NOMO-1 treated with dmso at 0.1 percent for 144 hours (cell line): ENCODE data around the gene BCCIP.

Source experiments
- DNase-seq: peaks from one replicate; lab custom pipeline; 2025; ENCODE audit not compliant: unreplicated experiment; lab: John Stamatoyannopoulos, UW

The BCCIP gene

DNA sequence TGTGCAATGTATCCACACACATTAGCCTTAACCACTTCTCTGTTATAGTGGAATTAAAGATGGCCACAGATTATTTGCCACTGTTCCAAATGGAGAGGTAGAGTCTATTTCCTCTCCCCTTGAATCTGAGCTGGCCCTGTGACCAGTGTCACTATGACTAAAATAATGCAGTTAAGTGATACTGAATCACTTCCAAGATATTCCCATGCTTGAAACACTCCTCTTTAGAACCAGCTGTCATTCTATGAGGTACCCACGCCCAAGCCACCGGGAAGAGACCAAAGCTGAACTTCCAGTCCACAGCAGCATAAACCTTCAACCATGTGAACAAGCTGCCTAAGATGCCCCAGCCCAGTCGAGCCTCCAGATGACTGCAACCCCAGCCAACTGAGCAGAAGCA lies 59.9 kb downstream of the BCCIP start:
- no peak for DNase-seq
